ENCODE data around the gene EPN3.

DNA sequence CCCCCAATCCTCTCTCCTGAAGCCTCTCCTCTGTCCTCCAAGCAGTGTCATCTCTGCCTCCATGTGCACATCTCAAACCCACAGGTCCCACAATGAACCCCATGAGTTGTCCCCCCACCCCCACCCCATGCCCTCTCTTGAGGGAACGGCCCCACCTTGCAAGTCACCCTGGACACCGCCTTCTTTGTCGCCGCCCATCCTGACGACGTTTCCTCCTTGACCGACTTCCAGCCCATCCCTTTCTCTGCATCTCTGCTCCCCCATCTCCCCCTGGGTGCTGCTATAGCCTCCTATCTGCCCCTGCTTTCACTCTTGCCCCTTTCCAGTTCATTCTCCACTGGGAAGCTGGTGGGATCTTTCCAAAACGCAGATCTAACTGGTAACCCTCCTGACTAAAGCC, 12.8 kb downstream of the EPN3 start:
- TF ChIP-seq, protein P1, sequence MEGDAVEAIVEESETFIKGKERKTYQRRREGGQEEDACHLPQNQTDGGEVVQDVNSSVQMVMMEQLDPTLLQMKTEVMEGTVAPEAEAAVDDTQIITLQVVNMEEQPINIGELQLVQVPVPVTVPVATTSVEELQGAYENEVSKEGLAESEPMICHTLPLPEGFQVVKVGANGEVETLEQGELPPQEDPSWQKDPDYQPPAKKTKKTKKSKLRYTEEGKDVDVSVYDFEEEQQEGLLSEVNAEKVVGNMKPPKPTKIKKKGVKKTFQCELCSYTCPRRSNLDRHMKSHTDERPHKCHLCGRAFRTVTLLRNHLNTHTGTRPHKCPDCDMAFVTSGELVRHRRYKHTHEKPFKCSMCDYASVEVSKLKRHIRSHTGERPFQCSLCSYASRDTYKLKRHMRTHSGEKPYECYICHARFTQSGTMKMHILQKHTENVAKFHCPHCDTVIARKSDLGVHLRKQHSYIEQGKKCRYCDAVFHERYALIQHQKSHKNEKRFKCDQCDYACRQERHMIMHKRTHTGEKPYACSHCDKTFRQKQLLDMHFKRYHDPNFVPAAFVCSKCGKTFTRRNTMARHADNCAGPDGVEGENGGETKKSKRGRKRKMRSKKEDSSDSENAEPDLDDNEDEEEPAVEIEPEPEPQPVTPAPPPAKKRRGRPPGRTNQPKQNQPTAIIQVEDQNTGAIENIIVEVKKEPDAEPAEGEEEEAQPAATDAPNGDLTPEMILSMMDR (IDR thresholded peaks at IDR 0.05) = no peak
- TF ChIP-seq POLR2A (IDR thresholded peaks at IDR 0.05) = no peak

Measured in uterus (tissue), 2 donors.